Adipocyte (in vitro differentiated cells): ENCODE results near the gene SOAT1.
"Not testable (repeated sequence)": the region's sequence is repeated elsewhere in the genome, so short reads cannot be mapped to it uniquely, and the experiment has no call there.

Source experiments
- DNase-seq: peaks from one replicate; pipeline ENCODE4 v3.0.0-alpha.2; 2015; ENCODE audit warnings: low read depth
- H3K27me3 ChIP-seq: replicated peaks from 2 replicates; pipeline ENCODE4 v1.7.0; 2013; ENCODE audit warnings: mild to moderate bottlenecking, low read length, moderate library complexity; ENCODE audit not compliant: control insufficient read depth, insufficient read depth
- H3K36me3 ChIP-seq: 2 replicates; pipeline ENCODE4 v1.7.0; 2013; ENCODE audit warnings: low read length, mild to moderate bottlenecking, moderate library complexity; ENCODE audit not compliant: control insufficient read depth, insufficient read depth, severe bottlenecking
- H3K4me1 ChIP-seq: 2 replicates; pipeline ENCODE4 v1.7.0; 2013; ENCODE audit warnings: mild to moderate bottlenecking, low read length, moderate library complexity; ENCODE audit not compliant: control insufficient read depth, insufficient read depth
- H3K4me3 ChIP-seq: 2 replicates; pipeline ENCODE4 v1.7.0; 2013; ENCODE audit warnings: mild to moderate bottlenecking, low read length, moderate library complexity
- H3K9ac ChIP-seq: 2 replicates; pipeline ENCODE4 v1.7.0; 2013; ENCODE audit warnings: mild to moderate bottlenecking, low read length, moderate library complexity
- H3K9me3 ChIP-seq: 2 replicates; pipeline ENCODE4 v1.7.0; 2013; ENCODE audit warnings: mild to moderate bottlenecking, low read length, moderate library complexity; ENCODE audit not compliant: control insufficient read depth

The SOAT1 gene

GRCh38 chr1:179393721-179394120 lies 100.1 kb downstream of the SOAT1 start:
- no peak overlapping the region for H3K4me3 ChIP-seq
- DNase-seq = no peak
- no peak overlapping the region for H3K9ac ChIP-seq
- peaks cover 10% of the 10 kb centered on the region for H3K9me3 ChIP-seq
- H3K4me1 ChIP-seq = no peaks in the 10 kb centered on the region
- no peaks in the 10 kb centered on the region for H3K27me3 ChIP-seq
- no peaks in the 10 kb centered on the region for H3K36me3 ChIP-seq

GRCh38 chr1:179399399-179399798 lies 105.8 kb downstream of the SOAT1 start:
- not testable (repeated sequence) for H3K9me3 ChIP-seq, H3K4me1 ChIP-seq, H3K27me3 ChIP-seq, H3K9ac ChIP-seq, H3K36me3 ChIP-seq, H3K4me3 ChIP-seq, DNase-seq
